Right renal cortex interstitium (tissue), 3 donors: ENCODE results near the gene IRF8. TPM values are rescaled to one million over a fixed set of nuclear protein-coding genes. Genes with fewer than 3 reads are reported as not detected.
"Not testable (repeated sequence)": the region's sequence is repeated elsewhere in the genome, so short reads cannot be mapped to it uniquely, and the experiment has no call there.

Source experiments
- DNase-seq, 3 donors: peaks; one replicate each; pipeline ENCODE4 v3.0.0-alpha.2; 2013; ENCODE audit warnings: low read depth in 3 of 3, low spot score in 2 of 3
- polyA plus RNA-seq, 3 donors: library from polyadenylated mRNA; unstranded; fragments of 120-200 nt; gene quantifications; one replicate each; pipeline ENCODE4 v1.2.1, GENCODE V29; 2013; ENCODE audit not compliant: insufficient read length in 3 of 3

Gene IRF8
- polyA plus RNA-seq, 3 donors: 4.5 to 7.2 (median 5.7) TPM

- DNase-seq: no peak
Observed at GRCh38 chr16:85864965-85865364, 34.0 kb upstream of the IRF8 start.

GRCh38 chr16:85867189-85867588, 31.8 kb upstream of the IRF8 start:
- no peak for DNase-seq

- DNase-seq: no peak
Observed at GRCh38 chr16:85868495-85868894, 30.5 kb upstream of the IRF8 start.

GRCh38 chr16:85869206-85869605, 29.8 kb upstream of the IRF8 start:
- no peak for DNase-seq

- no peak for DNase-seq
Observed at GRCh38 chr16:85869785-85870558, 29.0 kb upstream of the IRF8 start.

GRCh38 chr16:85871756-85872155, 27.2 kb upstream of the IRF8 start:
- no peak for DNase-seq

- DNase-seq: no peak
Observed at GRCh38 chr16:85872734-85873133, 26.2 kb upstream of the IRF8 start.

GRCh38 chr16:85873153-85873552, 25.8 kb upstream of the IRF8 start:
- no peak for DNase-seq

- not testable (repeated sequence) for DNase-seq
Observed at GRCh38 chr16:85874031-85874430, 24.9 kb upstream of the IRF8 start.

- no peak for DNase-seq
Observed at GRCh38 chr16:85878407-85878806, 20.6 kb upstream of the IRF8 start.

- no peak for DNase-seq
Observed at GRCh38 chr16:85878875-85879274, 20.1 kb upstream of the IRF8 start.

GRCh38 chr16:85879549-85879948, 19.4 kb upstream of the IRF8 start:
- DNase-seq: no peak

- DNase-seq: no peak
Observed at GRCh38 chr16:85879975-85880831, 18.8 kb upstream of the IRF8 start.

- no peak for DNase-seq
Observed at GRCh38 chr16:85880861-85881260, 18.1 kb upstream of the IRF8 start.

- no peak for DNase-seq
Observed at GRCh38 chr16:85881436-85881835, 17.5 kb upstream of the IRF8 start.

GRCh38 chr16:85882181-85882810, 16.7 kb upstream of the IRF8 start:
- no peak for DNase-seq

GRCh38 chr16:85883813-85884212, 15.1 kb upstream of the IRF8 start:
- DNase-seq: no peak

- no peak for DNase-seq
Observed at GRCh38 chr16:85884808-85885463, 14.0 kb upstream of the IRF8 start.

GRCh38 chr16:85885537-85885936, 13.4 kb upstream of the IRF8 start:
- no peak for DNase-seq

- DNase-seq: no peak
Observed at GRCh38 chr16:85888405-85889331, 10.3 kb upstream of the IRF8 start.
